Epithelial cell of esophagus (primary cell): ENCODE data around the gene DUS3L.
"Not testable (repeated sequence)": the region's sequence is repeated elsewhere in the genome, so short reads cannot be mapped to it uniquely, and the experiment has no call there.

ENCODE experiments used
- DNase-seq: peaks from one replicate; pipeline ENCODE4 v3.0.0; 2010; ENCODE audit warnings: low read depth
- H3K4me3 ChIP-seq: 2 replicates; pipeline ENCODE4 v1.5.1; 2011; ENCODE audit warnings: mild to moderate bottlenecking, low read length, control low read depth
- CTCF ChIP-seq: IDR thresholded peaks from 2 replicates; pipeline ENCODE4 v1.5.1; 2011; ENCODE audit warnings: low read depth, mild to moderate bottlenecking, low read length, control low read depth, inconsistent platforms; ENCODE audit not compliant: insufficient read depth; ENCODE audit errors: missing control alignments

Gene DUS3L

GRCh38 chr19:5787409-5788182 lies 3.4 kb downstream of the DUS3L start:
- H3K4me3 ChIP-seq: no peak overlapping the region
- no peak for TF ChIP-seq CTCF
- no peak for DNase-seq

- no peak for DNase-seq
- no peak overlapping the region for H3K4me3 ChIP-seq
- no peak for TF ChIP-seq CTCF
Observed at GRCh38 chr19:5786593-5787408, 4.2 kb downstream of the DUS3L start.

DNA sequence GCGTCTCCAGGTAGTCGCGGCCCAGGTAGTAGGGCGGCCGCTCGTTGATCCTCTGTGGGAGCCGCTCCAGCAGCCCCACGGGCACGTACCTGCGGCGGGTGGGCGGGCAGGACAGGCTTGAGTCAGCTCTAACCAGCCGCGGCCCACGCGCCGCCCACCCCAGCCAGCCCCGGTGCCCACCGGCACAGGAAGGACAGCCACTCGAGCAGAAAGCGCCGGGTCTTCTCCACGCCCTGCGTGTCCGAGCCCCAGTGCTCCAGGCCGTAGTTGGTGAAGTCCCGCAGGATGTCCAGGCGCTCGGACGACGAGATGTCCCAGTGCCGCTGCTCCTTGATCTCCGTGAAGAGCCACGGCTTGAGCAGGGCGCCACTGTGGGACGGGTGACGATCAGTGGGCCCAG lies 5.5 kb downstream of the DUS3L start:
- no peak for DNase-seq
- H3K4me3 ChIP-seq: no peak overlapping the region
- no peak for TF ChIP-seq CTCF

DNA sequence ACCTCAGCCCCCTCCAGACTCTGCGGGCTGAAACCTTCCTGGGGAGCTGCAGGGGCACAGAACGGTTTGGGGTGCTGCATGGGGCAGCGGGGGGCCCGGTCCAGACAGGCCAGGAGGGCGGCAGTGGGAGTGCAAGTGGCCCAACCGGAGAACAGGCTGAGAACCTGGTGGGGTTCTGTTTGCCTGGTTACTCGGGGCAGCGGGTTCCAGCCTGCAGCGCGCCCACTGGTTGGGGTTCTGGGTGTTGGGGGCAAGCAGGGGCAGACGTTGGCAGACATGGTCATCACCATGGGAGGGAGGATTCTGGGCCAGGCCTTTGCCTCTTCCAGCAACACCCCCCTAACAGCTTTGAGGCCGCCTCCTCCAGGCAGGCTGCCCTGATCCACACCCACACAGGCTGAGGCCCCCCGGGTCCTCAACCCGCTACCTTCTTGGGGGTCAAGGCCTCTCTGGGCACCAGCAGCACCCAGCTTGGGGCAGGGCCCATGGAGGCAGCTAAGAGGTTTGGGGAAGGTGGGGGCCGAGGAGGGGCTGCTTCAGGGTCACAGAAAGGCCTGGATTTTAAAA lies 6.3 kb downstream of the DUS3L start, which contains the start of gene PRR22:
Gene PRR22, minus strand, starts transcription at position 166 of the 567 bp plus-strand sequence. Its CDS starts 86 bp downstream, at position 80.
- H3K4me3 ChIP-seq: no peak within 1 kb of the TSS
- TF ChIP-seq CTCF: no peak
- DNase-seq: no peak

- no peak for TF ChIP-seq CTCF
- no peak for DNase-seq
- no peak overlapping the region for H3K4me3 ChIP-seq
Observed at GRCh38 chr19:5782945-5783919, 7.7 kb downstream of the DUS3L start.

DNA sequence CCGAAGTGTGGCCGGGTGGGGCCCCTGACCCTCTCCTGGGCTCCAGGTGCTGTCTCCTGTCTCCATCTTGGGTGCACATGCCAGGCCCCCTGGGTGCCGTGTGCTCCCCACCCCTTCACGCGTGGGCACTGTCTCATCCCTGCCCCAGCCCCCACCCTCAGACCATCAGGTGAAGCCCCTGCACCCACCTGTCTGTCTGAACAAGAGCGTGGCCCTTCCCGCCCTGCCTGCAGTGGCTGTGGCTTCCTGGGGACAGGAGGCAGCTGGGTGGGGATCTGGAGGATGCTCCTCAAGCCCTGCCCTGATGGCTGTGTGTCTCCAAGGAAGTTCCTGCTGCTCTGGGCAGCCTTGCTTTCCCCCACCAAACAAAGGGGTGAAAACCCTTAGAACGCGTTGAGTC lies 8.6 kb downstream of the DUS3L start:
- no peak for DNase-seq
- H3K4me3 ChIP-seq: no peak overlapping the region
- no peak for TF ChIP-seq CTCF

- not testable (repeated sequence) for H3K4me3 ChIP-seq, DNase-seq
Observed at GRCh38 chr19:5780916-5781315, 10.0 kb downstream of the DUS3L start.
